Measurements from ENCODE around the gene CXCL5. TPM values are rescaled to one million over a fixed set of nuclear protein-coding genes. Genes with fewer than 3 reads are reported as not detected.

The CXCL5 gene
- total RNA-seq, 1 experiment from 2014 or later, result 2.7 TPM

GRCh38 chr4:73945674-73946449 is 52.6 kb downstream of the CXCL5 start:
- in situ Hi-C loops (cut with HindIII; ENCODE audit: low pct_unique_long_range_greater_than_20kb, low sequenced_read_pairs), result no loop called here

More at GRCh38 chr4:73945674-73946449, 52.6 kb downstream of the CXCL5 start:
- DNase-seq (ENCODE audit: low read depth), result no peak

Other genes starting within 250 kb of the CXCL5 start
- not detected in 2 replicates for gene CXCL6, start 162.0 kb downstream of the CXCL5 start, total RNA-seq (2014; rRNA removed; shearing (Covaris generic); ENCODE audit: low replicate concordance)
- gene PF4V1, start 145.4 kb downstream of the CXCL5 start, total RNA-seq (2014; rRNA removed; shearing (Covaris generic); ENCODE audit: low replicate concordance), result not detected in 2 replicates
- gene CXCL1, start 129.3 kb downstream of the CXCL5 start, total RNA-seq (2014; rRNA removed; shearing (Covaris generic); ENCODE audit: low replicate concordance), result 2.7 TPM in 1 of 2 replicates, not detected in the other
- not detected in 2 replicates for gene PF4, start 16.6 kb downstream of the CXCL5 start, total RNA-seq (2014; rRNA removed; shearing (Covaris generic); ENCODE audit: low replicate concordance)
- not detected in 2 replicates for gene PPBP, start 10.5 kb downstream of the CXCL5 start, total RNA-seq (2014; rRNA removed; shearing (Covaris generic); ENCODE audit: low replicate concordance)
- not detected in 2 replicates for gene CXCL3, start 40.0 kb upstream of the CXCL5 start, total RNA-seq (2014; rRNA removed; shearing (Covaris generic); ENCODE audit: low replicate concordance)
- gene CXCL2, start 100.5 kb upstream of the CXCL5 start, total RNA-seq (2014; rRNA removed; shearing (Covaris generic); ENCODE audit: low replicate concordance), result 0.44 and 0.67 TPM in 2 replicates
- gene MTHFD2L, start 159.4 kb upstream of the CXCL5 start, total RNA-seq (2014; rRNA removed; shearing (Covaris generic); ENCODE audit: low replicate concordance), result 9.9 and 11.6 TPM in 2 replicates

Data from Caki2 (cell line).